GM21619 (cell line): ENCODE results near the gene ETNK2.

ENCODE experiments used
- ATAC-seq: cut with Tn5 transposase; IDR thresholded peaks from one replicate; pipeline ENCODE4 v1.9.1; 2021; ENCODE audit not compliant: unreplicated experiment

The ETNK2 gene

DNA sequence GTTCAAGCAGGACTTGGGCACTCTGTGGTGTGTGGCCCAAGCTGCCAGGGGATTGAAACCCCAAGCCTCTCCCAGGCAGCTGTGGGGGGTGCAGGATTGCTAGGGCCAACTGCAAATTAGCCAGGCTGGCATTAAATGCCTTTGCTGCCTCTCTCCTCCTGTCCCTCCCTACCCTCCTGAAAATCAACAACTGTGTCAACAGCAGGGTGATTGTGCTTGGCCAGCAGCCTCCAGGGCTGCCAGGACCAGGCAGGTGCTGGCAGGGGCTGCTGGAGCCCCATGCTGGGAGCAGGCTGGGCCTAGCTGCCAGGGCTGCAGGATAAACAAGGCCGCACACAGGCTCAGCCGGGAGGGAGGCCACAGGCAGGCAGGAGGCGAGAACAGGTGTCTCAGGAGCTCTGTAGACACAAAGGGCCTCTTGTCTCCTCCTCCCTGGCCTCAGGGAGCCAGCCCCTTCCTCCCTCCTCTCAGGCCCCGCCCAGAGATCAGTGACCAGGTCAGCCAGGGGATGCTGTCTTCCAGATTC lies 67.5 kb downstream of the ETNK2 start:
- no peak for ATAC-seq

DNA sequence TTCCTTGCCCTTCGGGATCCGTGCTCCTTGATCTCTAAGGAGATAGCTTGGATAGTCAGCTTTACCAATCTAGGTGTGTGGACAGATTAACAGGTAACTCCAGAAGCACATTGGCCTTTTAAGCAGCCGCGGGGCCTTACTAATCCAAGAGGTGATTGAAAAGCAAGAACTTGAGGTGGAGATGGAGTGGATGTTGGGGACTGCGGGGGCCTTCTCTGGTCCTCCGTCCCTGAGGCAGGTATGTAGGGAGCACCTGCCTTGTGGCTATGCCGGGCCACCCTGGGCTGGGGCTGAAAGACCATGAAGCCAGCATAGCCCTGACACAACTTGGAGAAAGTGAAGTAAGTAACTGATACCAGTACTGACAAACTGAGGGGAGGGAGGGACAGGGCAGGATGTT lies 68.4 kb downstream of the ETNK2 start:
- ATAC-seq: no peak

DNA sequence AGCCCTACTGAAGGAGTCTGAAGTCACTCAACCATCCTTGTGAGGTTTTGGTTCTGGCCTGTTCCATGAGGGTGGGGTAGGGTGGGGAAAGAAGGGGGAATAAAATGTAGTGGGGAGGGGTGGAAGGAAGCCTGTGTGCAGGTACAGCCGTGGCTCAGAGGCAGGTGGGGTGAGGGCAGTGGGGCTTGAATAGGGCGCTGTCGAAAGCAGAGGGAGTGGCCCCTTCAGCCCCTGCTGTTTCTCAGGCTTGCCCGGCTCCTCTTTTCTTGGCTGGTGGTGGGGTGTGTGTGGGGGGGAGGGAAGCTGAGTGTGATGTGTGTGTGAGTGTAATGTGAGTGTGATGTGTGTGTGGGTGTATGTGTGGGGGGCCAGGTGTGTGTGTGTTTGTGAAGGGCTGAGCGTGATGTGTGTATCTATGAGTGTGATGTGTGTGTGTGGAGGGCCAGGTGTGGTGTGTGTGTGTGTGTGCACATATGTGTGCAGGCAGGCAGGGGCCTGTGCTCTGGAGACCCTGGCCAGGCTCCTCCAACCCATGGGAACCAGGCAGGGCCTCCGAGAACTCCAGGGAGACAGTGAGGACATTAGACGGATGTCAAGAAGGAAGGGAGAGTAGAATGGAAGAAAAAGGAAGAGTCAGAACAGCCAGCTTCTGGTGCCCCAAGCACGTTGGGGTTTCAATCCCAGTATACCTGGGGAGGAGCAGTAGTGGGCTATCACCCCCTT lies 69.9 kb downstream of the ETNK2 start:
- no peak for ATAC-seq

DNA sequence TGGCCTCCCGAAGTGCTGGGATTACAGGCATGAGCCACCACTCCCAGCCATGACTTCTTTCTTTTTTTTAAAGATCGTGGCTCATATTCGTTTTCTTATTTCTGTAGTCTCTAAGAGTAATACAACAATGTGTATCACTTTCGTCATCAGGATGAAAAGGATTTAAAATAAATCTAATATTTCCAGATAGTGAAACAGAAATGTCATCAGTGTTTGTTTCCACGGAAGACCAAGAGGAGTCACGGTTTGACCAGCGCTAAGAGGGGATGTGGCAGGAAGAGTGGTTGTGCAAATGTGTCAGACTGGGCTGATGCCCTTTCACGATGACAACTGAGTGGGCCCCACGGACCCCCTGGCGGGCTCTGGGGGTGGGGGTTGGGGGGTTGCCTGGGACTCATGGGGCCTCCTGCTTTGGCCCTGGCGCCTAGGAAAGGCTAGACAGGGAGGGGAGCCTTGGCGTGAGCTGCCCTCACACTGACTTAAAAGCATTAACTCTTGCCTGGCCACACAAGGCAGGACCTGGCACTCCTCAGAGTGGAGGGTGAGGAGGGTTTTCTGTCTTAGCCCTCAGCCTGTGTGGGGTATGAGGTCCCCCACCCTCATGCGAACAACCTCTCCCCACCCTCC lies 70.6 kb downstream of the ETNK2 start:
- ATAC-seq: no peak
